Nephron (organoid): Measurements from ENCODE around the gene CNKSR2.

Experiments used
- H3K27ac Mint-ChIP-seq, 3 experiments: 2 replicates each; pipeline ENCODE4 v1.8.0; 2020; ENCODE audit warnings: mixed read lengths in 3 of 3, mild to moderate bottlenecking in 2 of 3, moderate library complexity in 1 of 3
- H3K27me3 Mint-ChIP-seq: 2 replicates; pipeline ENCODE4 v1.8.0; 2021; ENCODE audit warnings: low read depth, mild to moderate bottlenecking, moderate library complexity, mixed read lengths
- H3K36me3 Mint-ChIP-seq: 2 replicates; pipeline ENCODE4 v1.8.0; 2020; ENCODE audit warnings: low read depth, mixed read lengths
- H3K4me1 Mint-ChIP-seq: 2 replicates; pipeline ENCODE4 v1.8.0; 2020; ENCODE audit warnings: mixed read lengths
- H3K4me3 Mint-ChIP-seq, 3 experiments: 2 replicates each; pipeline ENCODE4 v1.8.0; 2020; ENCODE audit warnings: mild to moderate bottlenecking in 3 of 3, mixed read lengths in 3 of 3, moderate library complexity in 2 of 3
- H3K9me3 Mint-ChIP-seq: 2 replicates; pipeline ENCODE4 v1.8.0; 2020; ENCODE audit warnings: mixed read lengths
- TF ChIP-seq, protein P1 (sequence below), 3 experiments: fragments of 200-600 bp; sonication (generic); IDR thresholded peaks; one replicate each; pipeline ENCODE4 v1.5.0; 2021; ENCODE audit warnings: antibody characterized with exemption in 3 of 3; ENCODE audit not compliant: unreplicated experiment in 3 of 3

The CNKSR2 gene

DNA sequence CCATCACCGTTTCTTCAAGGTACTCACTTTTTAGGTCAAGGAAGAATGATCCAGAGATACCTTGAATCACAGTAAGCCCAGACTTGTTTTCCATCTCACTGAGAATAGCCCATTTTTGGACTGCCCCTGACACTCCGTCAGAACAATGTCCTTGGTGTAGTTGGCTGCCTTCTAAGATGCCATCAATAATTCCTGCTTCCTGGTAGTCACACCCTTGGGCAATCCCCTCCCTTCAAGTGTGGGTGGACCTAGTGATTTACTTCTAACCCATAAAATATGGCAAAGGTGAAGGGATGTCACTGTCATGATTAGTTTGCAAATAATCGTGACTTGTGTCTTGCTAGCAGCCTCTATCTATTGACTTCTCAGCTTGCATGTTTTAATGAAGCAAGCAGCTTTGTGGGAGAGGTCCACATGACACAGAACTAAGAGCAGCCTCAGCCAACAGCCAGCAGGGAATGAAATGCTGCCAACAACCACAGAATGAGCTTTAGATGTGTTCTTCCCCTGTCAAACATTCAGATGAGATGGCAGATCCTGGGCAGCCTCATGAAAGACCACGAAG lies 303.9 kb downstream of the CNKSR2 start:
- Mint-ChIP-seq H3K4me1 (peaks cover 5% of the 10 kb centered on the region), H3K36me3 (no peaks in the 10 kb centered on the region), H3K27me3 (peaks cover 3% of the 10 kb centered on the region), H3K4me3 (no peak overlapping the region), H3K9me3 (no peaks in the 10 kb centered on the region), H3K27ac (no peak overlapping the region)
- TF ChIP-seq, protein P1, sequence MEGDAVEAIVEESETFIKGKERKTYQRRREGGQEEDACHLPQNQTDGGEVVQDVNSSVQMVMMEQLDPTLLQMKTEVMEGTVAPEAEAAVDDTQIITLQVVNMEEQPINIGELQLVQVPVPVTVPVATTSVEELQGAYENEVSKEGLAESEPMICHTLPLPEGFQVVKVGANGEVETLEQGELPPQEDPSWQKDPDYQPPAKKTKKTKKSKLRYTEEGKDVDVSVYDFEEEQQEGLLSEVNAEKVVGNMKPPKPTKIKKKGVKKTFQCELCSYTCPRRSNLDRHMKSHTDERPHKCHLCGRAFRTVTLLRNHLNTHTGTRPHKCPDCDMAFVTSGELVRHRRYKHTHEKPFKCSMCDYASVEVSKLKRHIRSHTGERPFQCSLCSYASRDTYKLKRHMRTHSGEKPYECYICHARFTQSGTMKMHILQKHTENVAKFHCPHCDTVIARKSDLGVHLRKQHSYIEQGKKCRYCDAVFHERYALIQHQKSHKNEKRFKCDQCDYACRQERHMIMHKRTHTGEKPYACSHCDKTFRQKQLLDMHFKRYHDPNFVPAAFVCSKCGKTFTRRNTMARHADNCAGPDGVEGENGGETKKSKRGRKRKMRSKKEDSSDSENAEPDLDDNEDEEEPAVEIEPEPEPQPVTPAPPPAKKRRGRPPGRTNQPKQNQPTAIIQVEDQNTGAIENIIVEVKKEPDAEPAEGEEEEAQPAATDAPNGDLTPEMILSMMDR (IDR thresholded peaks at IDR 0.05; ENCODE audit: unreplicated experiment in 3 of 3): no peak

DNA sequence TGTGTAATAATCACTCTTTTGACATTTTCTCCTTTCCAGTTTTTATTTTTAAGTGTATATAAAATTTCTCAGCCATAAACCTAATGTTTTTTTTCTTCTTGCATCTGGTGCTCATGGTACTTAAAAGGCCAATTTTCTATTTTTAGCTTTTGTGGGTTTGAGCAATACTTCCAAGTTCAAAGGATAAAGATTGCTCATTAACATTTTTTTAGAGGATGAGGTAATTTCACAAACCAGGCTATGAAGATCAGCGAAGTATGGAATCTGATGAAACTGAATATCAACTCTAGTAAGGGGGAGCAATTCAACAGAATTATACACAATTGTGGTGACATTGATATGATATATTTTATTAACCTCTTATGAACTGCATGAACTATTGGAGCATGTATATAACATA lies 309.7 kb downstream of the CNKSR2 start:
- Mint-ChIP-seq H3K4me3 (no peak overlapping the region), H3K9me3 (no peaks in the 10 kb centered on the region), H3K27me3 (peaks cover 4% of the 10 kb centered on the region), H3K27ac (no peak overlapping the region), H3K36me3 (no peaks in the 10 kb centered on the region), H3K4me1 (no peaks in the 10 kb centered on the region)
- TF ChIP-seq, protein P1 (IDR thresholded peaks at IDR 0.05; ENCODE audit: unreplicated experiment in 3 of 3): no peak

DNA sequence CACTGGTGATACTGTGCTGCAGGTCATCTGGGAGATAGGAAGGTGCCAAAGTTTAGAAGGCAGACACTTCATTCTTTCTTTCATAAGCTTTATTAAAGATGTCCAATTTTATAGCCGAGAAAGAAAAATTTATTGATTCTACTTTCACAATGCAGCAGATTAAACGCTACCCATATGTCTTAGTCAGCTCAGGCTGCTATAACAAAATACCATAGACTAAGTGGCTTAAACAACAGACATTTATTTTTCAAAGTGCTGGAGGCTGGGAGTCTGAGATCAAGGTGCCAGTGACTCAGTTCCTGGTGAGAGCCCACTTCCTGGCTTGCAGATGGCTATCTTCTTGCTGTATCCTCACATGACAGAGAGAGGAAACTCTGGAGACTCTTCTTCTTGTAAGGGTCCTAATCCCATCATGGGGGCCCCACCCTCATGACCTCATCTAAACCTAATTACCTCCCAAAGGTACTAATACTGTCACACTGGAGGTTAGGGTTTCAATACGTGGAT lies 317.3 kb downstream of the CNKSR2 start:
- Mint-ChIP-seq H3K27ac (no peak overlapping the region), H3K9me3 (no peaks in the 10 kb centered on the region), H3K27me3 (no peaks in the 10 kb centered on the region), H3K4me3 (no peak overlapping the region), H3K36me3 (no peaks in the 10 kb centered on the region), H3K4me1 (peaks cover 5% of the 10 kb centered on the region)
- TF ChIP-seq, protein P1 (IDR thresholded peaks at IDR 0.05; ENCODE audit: unreplicated experiment in 3 of 3): no peak

DNA sequence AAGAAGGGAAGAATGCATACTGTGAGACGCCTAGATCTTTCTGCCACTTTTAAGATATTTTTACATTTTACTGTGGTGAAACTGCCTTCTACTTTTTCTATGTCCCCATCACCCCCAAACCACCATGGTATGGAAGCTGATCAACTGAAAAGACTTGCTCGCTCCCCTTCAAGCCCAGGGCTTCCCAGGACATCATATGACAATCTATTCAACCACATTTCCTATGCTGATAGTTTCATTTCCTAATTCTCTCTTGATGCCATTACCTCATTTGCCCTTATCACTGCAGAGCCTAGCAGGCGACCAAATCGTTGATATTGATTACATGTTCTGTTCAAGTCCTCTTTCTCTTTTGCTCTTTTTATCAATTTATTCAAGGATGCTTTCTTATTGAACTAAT lies 324.1 kb downstream of the CNKSR2 start:
- H3K27me3 Mint-ChIP-seq: peaks cover 6% of the 10 kb centered on the region
- no peaks in the 10 kb centered on the region for H3K36me3 Mint-ChIP-seq
- H3K27ac Mint-ChIP-seq: no peak overlapping the region
- TF ChIP-seq, protein P1 (IDR thresholded peaks at IDR 0.05; ENCODE audit: unreplicated experiment in 3 of 3): no peak
- H3K4me1 Mint-ChIP-seq: peaks cover 11% of the 10 kb centered on the region
- no peak overlapping the region for H3K4me3 Mint-ChIP-seq
- no peaks in the 10 kb centered on the region for H3K9me3 Mint-ChIP-seq

DNA sequence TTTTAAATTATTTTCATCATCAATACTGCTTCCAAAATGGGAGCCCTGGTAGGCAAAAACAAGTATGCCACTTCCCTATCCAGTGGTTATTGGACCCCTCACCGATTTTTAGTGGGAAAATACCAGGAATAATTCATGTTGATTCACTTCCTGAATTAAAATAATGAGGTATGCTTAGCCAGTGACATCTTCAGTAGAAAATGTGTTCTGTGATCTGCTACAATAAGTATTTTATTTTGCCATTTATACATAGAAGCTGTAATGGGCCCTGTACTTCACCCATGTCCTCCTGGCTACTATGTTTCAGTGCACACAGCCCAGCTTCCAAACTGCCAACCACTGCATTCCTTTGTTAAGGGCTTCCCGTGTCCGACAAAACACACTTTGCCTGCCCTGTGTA lies 324.9 kb downstream of the CNKSR2 start:
- Mint-ChIP-seq H3K27ac (no peak overlapping the region), H3K27me3 (peaks cover 6% of the 10 kb centered on the region), H3K9me3 (no peaks in the 10 kb centered on the region), H3K4me3 (no peak overlapping the region), H3K36me3 (no peaks in the 10 kb centered on the region), H3K4me1 (peaks cover 13% of the 10 kb centered on the region)
- TF ChIP-seq, protein P1 (IDR thresholded peaks at IDR 0.05; ENCODE audit: unreplicated experiment in 3 of 3): no peak

DNA sequence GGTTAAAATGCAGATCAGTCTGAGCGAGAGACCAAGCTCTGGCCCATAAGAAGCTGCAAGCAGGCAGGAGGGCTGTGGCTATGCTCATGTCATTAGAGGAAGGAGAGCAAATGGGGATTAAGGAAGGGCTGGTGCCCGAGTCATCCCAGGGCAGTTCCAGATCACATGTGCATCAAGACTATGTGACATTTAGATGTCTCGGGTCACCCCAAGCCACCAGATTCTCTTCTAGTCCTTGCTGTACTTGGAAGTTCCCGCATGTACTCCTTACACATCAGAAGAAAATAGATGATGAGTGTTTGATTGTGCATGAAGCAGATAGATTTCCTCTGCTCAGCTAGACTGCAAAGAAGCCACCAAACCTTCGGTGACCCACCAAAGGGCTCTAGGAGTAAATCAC lies 326.1 kb downstream of the CNKSR2 start:
- Mint-ChIP-seq H3K27ac (no peak overlapping the region), H3K27me3 (peaks cover 6% of the 10 kb centered on the region), H3K4me1 (peaks cover 13% of the 10 kb centered on the region), H3K36me3 (no peaks in the 10 kb centered on the region), H3K4me3 (no peak overlapping the region), H3K9me3 (no peaks in the 10 kb centered on the region)
- TF ChIP-seq, protein P1 (IDR thresholded peaks at IDR 0.05; ENCODE audit: unreplicated experiment in 3 of 3): no peak
